Psoas muscle (tissue), 8 donors: ENCODE measurements around the gene TMEM143. TPM values are rescaled to one million over a fixed set of nuclear protein-coding genes. Genes with fewer than 3 reads are reported as not detected.
"Not testable (repeated sequence)": the region's sequence is repeated elsewhere in the genome, so short reads cannot be mapped to it uniquely, and the experiment has no call there.

Source experiments
- ATAC-seq, 4 donors: fragments of 200-7000 bp; cut with Tn5 transposase; one replicate each; pipeline ENCODE4 v1.9.1; 2020; ENCODE audit warnings: moderate library complexity in 3 of 4, mild to moderate bottlenecking in 2 of 4
- DNase-seq, 2 donors: peaks; one replicate each; pipeline ENCODE4 v3.0.0-alpha.2; 2020
- H3K27ac ChIP-seq: fragments of 200-600 bp; one replicate; pipeline ENCODE4 v1.8.0; 2022
- H3K27me3 ChIP-seq, 3 donors: fragments of 200-600 bp in 1 of 3; one replicate each; pipeline versions ENCODE4 v1.6.1 to v1.8.0; 2013 to 2022; ENCODE audit warnings: low read length in 2 of 3, mild to moderate bottlenecking in 2 of 3, moderate library complexity in 1 of 3; ENCODE audit not compliant: insufficient read depth in 3 of 3
- H3K36me3 ChIP-seq, 2 donors: fragments of 200-600 bp in 1 of 2; one replicate each; pipeline versions ENCODE4 v1.6.1 to v1.8.0; 2013 to 2022; ENCODE audit warnings: low read depth in 1 of 2, mild to moderate bottlenecking in 1 of 2, moderate library complexity in 1 of 2; ENCODE audit not compliant: insufficient read depth in 1 of 2
- H3K4me1 ChIP-seq: fragments of 200-600 bp; one replicate; pipeline ENCODE4 v1.8.0; 2022
- H3K4me3 ChIP-seq: fragments of 200-600 bp; one replicate; pipeline ENCODE4 v1.8.0; 2022; ENCODE audit warnings: mild to moderate bottlenecking
- H3K9me3 ChIP-seq: fragments of 200-600 bp; one replicate; pipeline ENCODE4 v1.8.0; 2022
- WGBS, 3 donors: extraction: QIAGEN DNeasy Blood & Tissue Kit; methylation state at CpG; one replicate each; pipeline versions ENCODE4 v1.1.6 to v1.1.7; 2013; 5-methylcytosine and 5-hydroxymethylcytosine counted together
- intact Hi-C, 2 donors: fragments of 100-400 bp; cut with DNase I; formaldehyde crosslinking; loops; one replicate each; pipeline versions ENCODE4 v1.11.0 to v1.14.2; 2022
- polyA plus RNA-seq, 3 donors: library from polyadenylated mRNA; stranded (reverse); fragments of 200-250 nt; gene quantifications; one replicate each; pipeline ENCODE4 v1.2.3, GENCODE V29; 2013
- total RNA-seq, 4 donors: library from RNA; stranded (reverse); fragmentation: NEBNext Ultra II Directional in 2 of 4; extraction: Animal tissue kit (Norgen Biotek cat#: 25700) in 2 of 4; gene quantifications; one replicate each; pipeline versions ENCODE4 v1.2.1 to v1.2.4, GENCODE V29; 2021 to 2023
- TF ChIP-seq, protein P1 (sequence below): fragments of 200-600 bp; IDR thresholded peaks from one replicate; pipeline ENCODE4 v1.8.0; 2022; ENCODE audit warnings: antibody characterized with exemption
- donor health status: healthy with polysubstance abuse.
- donor health status: DM: no; HTN: no; CAD: no; lungs with moderate emphysema.
- donor health status: Bipolar disorder and iron deficiency.
- donor health status: healthy.
- donor health status: DM: yes; HTN: yes; CAD: no.
- donor health status: DM: no; HTN: no; CAD: no.
- donor health status: DM: no; HTN: no; CAD: no.
- donor health status: DM: yes; HTN: yes; CAD: no.

The TMEM143 gene
- total and polyA plus RNA-seq, 7 donors: 17.1 to 65.1 (median 52.0) TPM

DNA sequence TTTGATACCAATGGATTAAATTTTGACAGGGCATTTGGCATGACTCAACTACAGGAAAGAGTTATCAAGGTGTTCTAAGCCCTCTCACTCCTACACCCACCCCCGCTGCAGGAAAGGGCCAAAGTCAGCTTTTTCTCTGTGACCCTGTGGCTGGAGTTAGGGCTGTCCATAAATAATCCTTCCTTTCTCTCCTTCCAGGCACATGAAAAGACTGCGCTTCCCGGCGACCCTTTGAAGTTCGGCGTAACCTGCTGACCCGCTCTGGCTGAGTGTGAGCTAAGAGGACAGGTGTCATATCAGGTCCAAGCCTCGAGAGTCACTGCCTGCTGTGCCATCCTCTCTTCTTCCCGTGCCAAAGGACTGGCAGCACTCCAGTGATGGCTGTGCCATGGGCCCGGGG is 68.3 kb downstream of the TMEM143 start:
- H3K27ac ChIP-seq: no peak overlapping the region
- DNase-seq (no peak), ATAC-seq (no peak)
- TF ChIP-seq, protein P1, sequence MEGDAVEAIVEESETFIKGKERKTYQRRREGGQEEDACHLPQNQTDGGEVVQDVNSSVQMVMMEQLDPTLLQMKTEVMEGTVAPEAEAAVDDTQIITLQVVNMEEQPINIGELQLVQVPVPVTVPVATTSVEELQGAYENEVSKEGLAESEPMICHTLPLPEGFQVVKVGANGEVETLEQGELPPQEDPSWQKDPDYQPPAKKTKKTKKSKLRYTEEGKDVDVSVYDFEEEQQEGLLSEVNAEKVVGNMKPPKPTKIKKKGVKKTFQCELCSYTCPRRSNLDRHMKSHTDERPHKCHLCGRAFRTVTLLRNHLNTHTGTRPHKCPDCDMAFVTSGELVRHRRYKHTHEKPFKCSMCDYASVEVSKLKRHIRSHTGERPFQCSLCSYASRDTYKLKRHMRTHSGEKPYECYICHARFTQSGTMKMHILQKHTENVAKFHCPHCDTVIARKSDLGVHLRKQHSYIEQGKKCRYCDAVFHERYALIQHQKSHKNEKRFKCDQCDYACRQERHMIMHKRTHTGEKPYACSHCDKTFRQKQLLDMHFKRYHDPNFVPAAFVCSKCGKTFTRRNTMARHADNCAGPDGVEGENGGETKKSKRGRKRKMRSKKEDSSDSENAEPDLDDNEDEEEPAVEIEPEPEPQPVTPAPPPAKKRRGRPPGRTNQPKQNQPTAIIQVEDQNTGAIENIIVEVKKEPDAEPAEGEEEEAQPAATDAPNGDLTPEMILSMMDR: no peak
- 38 to 44% (median 41%) methylated on average over 10 of the region's 10 CpGs for WGBS, 3 donors
- H3K9me3 ChIP-seq: no peaks in the 10 kb centered on the region
- intact Hi-C loops: loop anchor here in 1 of 2 donors (10.0 kb wide), 1 partner anchor 331 kb away; no protein-coding TSS in a partner anchor
- H3K27me3 ChIP-seq: peaks cover 0 to 18% (median 2%) of the 10 kb centered on the region in 3 donors
- no peak overlapping the region for H3K4me3 ChIP-seq
- H3K36me3 ChIP-seq: no peaks in the 10 kb centered on the region
- H3K4me1 ChIP-seq: peaks cover 3% of the 10 kb centered on the region

GRCh38 chr19:48292798-48293197 is 70.9 kb downstream of the TMEM143 start:
- no peaks in the 10 kb centered on the region for H3K36me3 ChIP-seq
- DNase-seq (peak in 1 of 2 donors; percentile 47), ATAC-seq (no peak)
- H3K9me3 ChIP-seq: no peaks in the 10 kb centered on the region
- TF ChIP-seq, protein P1: no peak
- 87 to 91% (median 89%) methylated on average over 4 of the region's 4 CpGs for WGBS, 3 donors
- H3K27me3 ChIP-seq: peaks cover 0 to 18% (median 2%) of the 10 kb centered on the region in 3 donors
- H3K4me3 ChIP-seq: no peak overlapping the region
- intact Hi-C loops: loop anchor here in 1 of 2 donors (10.0 kb wide), 1 partner anchor 328 kb away; no protein-coding TSS in a partner anchor
- H3K4me1 ChIP-seq: peaks cover 3% of the 10 kb centered on the region
- H3K27ac ChIP-seq: no peak overlapping the region

GRCh38 chr19:48291489-48291815 is 72.3 kb downstream of the TMEM143 start:
- Histone ChIP-seq H3K27me3 (peaks cover 0 to 18% (median 2%) of the 10 kb centered on the region in 3 donors), H3K4me3 (peak overlapping the region; percentile 53)
- H3K9me3 ChIP-seq, H3K27ac ChIP-seq, H3K4me1 ChIP-seq, H3K36me3 ChIP-seq, ATAC-seq, DNase-seq: not testable (repeated sequence)
- 14 to 17% (median 17%) methylated on average over 11 of the region's 11 CpGs for WGBS, 3 donors
- intact Hi-C loops: loop anchor here (1.0 to 10.0 kb wide), 2 partner anchors 24 to 327 kb away; no protein-coding TSS in a partner anchor

DNA sequence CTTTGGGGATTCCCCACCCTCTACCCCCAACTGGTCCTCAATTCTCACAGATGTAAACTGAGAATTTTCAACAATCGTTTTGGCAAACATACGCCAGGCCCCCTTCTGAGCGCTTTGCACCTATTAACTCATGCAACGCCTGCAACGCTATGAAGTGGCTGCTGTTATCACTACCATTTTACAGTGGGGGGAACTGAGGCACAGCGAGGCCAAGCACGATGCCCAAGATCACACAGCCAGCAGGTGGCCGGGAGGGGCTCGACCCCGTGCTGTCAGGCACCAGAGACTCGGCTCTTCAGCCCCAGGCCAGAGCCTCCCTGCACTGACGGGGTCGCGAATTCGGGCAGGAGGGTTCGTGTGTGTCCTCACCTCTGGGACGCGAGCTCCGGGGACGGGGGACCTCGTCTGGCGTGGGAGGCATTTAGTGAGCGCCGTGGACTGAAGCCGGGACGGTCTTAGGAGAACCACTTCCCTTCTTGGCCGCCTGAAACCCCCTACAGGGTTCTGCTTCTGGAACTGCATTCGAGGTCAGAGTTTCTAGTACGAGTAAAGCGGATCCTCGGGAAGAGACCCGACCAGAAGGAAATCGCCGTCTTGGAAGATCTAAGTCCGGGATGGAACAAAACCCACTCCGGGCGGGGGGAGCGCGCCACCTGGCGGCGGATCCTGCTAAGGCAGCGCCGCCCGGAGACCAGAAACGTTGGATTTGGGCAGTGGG is 72.8 kb downstream of the TMEM143 start:
- 1% methylated on average over 45 of the region's 45 CpGs for WGBS, 3 donors
- TF ChIP-seq, protein P1: peak; percentile 98
- Histone ChIP-seq H3K27me3 (peaks cover 0 to 18% (median 2%) of the 10 kb centered on the region in 3 donors), H3K27ac (no peak overlapping the region), H3K9me3 (peaks cover 5% of the 10 kb centered on the region), H3K4me3 (peak overlapping the region; percentile 53), H3K4me1 (peaks cover 3% of the 10 kb centered on the region), H3K36me3 (no peaks in the 10 kb centered on the region)
- ATAC-seq (peak; percentile 74 to 98 (median 88)), DNase-seq (peak; percentile 87 to 91)
- intact Hi-C loops: loop anchor here (1.0 to 10.0 kb wide), 2 partner anchors 24 to 326 kb away; no protein-coding TSS in a partner anchor

DNA sequence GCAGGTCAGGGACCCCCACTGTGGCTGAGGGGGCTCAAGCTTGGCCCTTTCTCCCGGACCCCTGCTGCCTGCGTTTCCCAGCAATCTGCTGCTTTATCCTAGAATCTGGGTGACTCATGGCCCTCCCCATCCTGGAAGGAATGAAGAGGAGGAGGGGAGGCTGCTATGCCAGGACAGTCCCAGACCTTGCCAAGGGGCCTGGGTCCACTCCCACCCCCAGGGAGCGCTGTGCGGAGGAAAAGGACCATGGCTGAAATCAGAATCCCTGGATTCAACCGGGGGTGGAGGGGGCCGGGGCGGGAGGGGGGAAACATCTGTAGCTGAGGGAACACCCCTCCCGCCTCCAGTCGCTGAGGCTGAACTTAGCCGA is 73.4 kb downstream of the TMEM143 start:
- H3K27ac ChIP-seq: no peak overlapping the region
- no peak for DNase-seq
- peaks cover 5% of the 10 kb centered on the region for H3K9me3 ChIP-seq
- H3K4me1 ChIP-seq: peaks cover 3% of the 10 kb centered on the region
- H3K4me3 ChIP-seq: peak overlapping the region; percentile 53
- H3K27me3 ChIP-seq: peaks cover 0 to 18% (median 3%) of the 10 kb centered on the region in 3 donors
- TF ChIP-seq, protein P1: no peak
- no peaks in the 10 kb centered on the region for H3K36me3 ChIP-seq
- intact Hi-C loops: loop anchor here in 1 of 2 donors (10.0 kb wide), 1 partner anchor 326 kb away; no protein-coding TSS in a partner anchor
- ATAC-seq: no peak
- WGBS, 3 donors: 7 to 13% (median 12%) methylated on average over 8 to 10 of the region's 10 CpGs
